ENCODE results near the gene DUSP21.
"Not testable (repeated sequence)": the region's sequence is repeated elsewhere in the genome, so short reads cannot be mapped to it uniquely, and the experiment has no call there.

DUSP21 gene

GRCh38 chrX:44876086-44876485, 32.3 kb downstream of the DUSP21 start:
- DNase-seq (ENCODE audit: low read depth, low spot score): no peak

DNA sequence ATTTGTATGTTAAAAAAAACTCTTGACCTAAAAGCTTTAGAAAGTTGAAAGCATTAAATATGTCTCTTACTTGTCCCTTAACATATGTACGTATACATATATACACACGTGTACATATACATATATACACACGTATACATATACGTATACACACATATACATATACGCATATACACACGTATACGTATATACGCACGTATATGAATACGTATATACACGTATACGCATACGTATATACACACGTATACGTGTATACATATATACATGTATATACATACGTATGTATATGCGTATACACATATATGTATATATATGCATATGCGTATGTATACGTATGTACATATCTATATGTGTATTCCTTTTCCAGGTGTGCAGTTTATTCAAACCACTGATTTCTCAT, 32.9 kb downstream of the DUSP21 start:
- DNase-seq (ENCODE audit: low read depth, low spot score): no peak

DNA sequence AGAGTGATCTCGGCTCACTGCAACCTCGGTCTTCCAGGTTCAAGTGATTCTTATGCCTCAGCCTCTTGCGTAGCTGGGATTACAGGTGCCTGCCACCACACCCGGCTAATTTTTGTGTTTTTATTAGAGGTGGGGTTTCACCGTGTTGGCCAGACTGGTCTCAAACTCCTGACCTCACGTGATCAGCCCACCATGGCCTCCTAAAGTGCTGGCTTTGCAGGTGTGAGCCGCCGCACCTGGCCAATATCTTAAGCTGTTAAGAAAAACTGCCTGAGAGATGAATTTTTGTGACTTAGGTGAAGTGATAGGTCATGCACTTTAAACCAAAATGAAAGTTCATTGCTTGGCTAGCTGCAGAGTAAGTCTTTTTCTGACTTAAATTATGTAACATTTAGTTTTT, 35.0 kb downstream of the DUSP21 start:
- no peak for DNase-seq (ENCODE audit: low read depth, low spot score)

DNA sequence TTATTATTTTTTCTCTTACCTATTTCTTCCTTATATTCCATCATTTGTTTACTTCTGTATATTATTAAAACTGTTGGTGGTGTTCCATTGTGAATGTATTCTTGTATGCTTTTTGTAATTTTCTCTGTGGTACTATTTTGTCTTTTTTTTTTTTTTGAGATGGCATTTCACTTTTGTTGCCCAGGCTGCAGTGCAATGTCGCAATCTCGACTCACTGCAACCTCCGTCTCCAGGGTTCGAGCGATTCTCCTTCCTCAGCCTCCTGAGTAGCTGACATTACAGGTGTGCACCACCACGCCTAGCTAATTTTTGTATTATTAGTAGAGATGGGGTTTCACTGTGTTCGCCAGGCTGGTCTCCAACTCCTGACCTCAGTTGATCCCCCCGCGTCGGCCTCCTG, 37.7 kb downstream of the DUSP21 start:
- DNase-seq (ENCODE audit: low read depth, low spot score): no peak

DNA sequence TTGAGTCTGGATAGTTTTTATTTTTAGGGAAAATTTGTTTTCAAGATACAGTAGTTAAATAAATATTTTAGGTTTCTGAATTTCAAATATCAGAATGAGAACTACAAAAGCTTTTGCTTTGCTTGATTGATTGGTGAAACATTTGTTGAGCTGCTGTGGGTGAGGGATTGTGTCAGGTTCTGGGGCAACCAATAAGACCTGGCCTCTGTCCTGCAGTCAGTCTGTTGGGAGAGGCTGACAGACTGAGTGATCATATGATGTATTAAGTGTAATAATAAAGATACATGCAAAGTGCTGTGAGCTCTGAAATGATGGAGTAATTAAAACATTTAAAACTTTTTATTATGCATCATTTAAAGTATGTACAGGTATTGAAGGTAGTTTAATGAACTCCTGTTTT, 38.8 kb downstream of the DUSP21 start:
- DNase-seq (ENCODE audit: low read depth, low spot score): no peak

GRCh38 chrX:44884944-44885343, 41.1 kb downstream of the DUSP21 start:
- no peak for DNase-seq (ENCODE audit: low read depth, low spot score)

DNA sequence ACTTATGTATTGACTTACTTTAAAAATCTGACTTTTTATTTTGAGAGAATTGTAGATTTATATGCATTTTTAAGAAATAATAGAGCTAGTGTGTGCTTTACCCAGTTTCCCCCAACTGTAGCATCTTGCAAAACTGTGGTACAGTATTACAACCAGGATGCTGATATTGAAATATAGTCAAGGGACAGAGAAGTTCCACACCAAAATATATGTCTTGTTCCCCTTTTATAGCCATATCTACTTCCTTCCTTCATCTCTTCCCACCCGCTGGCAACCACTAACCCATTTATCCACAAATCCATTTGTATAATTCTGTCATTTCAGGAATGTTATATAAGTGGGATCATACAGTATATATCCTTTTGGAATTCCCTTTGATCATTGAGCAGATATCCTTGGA, 46.0 kb downstream of the DUSP21 start:
- DNase-seq (ENCODE audit: low read depth, low spot score): no peak

DNA sequence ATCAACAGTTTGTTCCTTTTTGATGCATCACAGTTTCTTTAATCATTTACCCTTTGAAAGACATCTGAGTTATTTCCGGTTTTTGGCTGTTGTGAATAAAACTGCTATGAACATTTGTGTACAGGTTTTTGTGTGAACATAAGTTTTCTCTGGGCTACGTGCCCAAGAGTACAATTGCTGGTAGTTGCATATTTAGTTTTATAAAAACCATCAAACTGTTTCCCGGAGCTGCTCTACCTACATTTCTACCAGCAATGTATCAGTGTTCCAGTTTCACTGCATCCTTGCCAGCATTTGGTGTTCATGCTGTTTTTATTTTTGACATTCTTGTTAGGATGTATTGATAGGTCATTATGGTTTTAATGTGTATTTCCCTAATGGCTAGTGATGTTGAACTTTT, 46.4 kb downstream of the DUSP21 start:
- DNase-seq (ENCODE audit: low read depth, low spot score): no peak

DNA sequence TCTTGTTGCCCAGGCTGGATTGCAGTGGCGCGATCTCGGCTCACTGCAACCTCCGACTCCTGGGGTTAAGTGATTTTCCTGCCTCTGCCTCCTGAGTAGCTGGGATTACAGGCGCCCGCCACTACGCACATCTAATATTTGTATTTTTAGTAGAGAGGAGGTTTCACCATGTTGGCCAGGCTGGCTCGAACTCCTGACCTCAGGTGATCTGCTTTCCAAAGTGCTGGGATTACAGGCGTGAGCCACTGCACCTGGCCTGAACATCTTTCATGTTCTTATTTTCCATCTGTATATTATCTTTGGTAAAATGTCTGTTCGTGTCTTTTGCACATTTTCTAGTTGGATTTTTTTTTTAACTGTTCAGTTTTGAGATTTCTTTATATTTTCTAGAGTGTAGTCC, 46.9 kb downstream of the DUSP21 start:
- DNase-seq (ENCODE audit: low read depth, low spot score): not testable (repeated sequence)

DNA sequence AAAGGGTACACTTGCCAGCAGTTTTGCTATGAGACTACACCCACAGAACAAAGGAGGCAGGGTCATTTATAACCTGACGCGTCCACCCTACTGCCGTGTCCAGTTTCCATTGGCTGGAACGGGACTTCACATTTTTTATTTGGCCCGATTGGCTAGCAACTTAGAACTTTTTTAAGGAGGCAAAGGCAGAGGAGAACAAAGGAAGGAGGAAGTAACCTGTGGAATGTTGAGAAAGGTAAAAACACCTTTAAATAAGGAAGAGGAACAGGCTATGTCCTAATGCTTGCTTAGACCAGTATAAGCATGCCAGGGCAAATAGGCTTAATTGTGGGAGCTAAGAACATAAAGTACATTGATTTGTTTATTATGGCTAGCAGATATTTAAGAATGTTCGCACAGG, 47.8 kb downstream of the DUSP21 start:
- DNase-seq (ENCODE audit: low read depth, low spot score): no peak

Data from smooth muscle cell of the brain vasculature (primary cell).